Retina (tissue), 1 donor: ENCODE data around the gene ZNF248.
"Not testable (repeated sequence)": the region's sequence is repeated elsewhere in the genome, so short reads cannot be mapped to it uniquely, and the experiment has no call there.

Source experiments
- DNase-seq: peaks from one replicate; pipeline ENCODE4 v3.0.0-alpha.2; 2016

The ZNF248 gene

DNA sequence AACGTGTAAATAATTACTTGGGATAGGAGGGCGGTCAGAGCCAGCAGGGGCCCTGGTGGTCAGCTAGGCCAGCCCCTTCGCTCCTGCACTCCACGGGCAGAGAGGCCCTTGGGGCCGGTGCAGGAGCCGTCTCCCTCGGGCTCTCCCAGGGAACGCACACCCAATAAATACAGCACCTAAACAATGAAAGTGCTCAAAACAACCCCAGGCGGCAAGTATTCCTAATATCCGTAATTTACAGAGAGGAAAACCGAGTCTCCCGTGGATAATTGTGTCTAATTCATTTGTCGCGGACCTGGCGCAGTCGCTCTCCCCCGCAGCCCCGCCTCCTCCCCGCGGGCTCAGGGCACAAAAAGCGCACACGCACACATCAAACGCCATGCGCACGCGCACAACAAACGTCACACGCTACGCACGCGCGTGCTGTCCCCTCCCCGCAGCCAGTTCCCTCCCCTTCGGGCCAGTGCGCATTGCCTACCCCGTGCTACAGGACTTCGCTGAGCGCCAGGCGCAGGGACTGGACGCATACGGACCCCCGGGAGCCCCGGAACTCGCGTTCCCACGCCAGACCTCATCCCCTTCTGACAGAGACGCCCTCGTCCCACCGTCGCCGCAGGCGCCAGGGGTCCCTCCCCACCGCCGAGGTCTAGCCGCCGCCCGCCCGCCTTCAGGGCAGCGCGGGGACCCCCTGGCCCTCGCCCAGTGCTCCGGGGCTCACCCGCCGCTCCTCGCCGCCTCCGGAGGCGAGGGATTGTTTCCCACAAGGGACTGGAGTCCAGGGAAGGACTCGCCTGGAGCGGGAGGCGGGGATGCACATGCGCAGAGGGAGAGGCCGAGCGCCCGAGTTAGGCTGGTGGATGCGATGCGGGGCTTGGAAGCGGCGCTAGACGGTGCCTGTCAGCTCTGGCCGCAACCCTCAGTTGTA, at the start of gene ZNF248:
Gene ZNF248 (minus strand): TSS at position 324 of the 925 bp plus-strand sequence. CDS start 1,300 bp downstream, outside the sequence.
- DNase-seq = peak; percentile 98

DNA sequence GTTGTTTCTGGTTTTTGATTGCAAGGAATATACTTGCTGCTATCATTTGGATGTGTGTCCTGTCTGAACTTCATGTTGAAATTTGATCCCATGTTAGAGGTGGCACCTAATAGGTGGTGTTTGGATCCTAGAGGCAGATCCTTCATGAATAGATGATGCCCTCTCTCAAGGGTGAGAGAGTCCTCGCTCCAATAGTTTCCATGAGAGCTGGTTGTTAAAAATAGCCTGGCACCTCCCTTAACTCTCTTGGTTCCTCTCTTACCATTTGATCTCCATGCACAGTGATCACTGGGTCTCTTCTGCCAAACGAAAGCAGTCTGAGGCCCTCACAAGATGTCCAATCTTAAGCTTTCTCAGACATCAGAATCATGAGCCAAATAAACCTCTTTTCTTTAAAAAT, 49.0 kb upstream of the ZNF248 start:
- no peak for DNase-seq

DNA sequence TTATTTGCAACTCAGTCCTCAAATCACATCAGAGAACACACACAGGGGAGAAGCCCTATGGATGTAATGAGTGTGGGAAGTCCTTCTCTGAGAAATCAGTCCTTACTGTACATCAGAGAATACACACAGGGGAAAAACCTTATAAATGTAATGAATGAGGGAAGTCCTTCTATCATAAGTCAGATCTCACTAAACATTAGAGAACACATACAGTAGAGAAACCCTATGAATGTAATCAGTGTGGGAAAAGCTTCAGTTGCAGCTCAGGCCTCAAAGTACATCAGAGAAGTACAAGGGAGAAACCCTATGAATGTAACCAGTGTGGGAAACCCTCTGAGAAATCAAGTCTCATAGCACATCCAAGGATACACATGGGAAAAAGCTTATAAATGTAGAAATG, 39.0 kb upstream of the ZNF248 start:
- no peak for DNase-seq

DNA sequence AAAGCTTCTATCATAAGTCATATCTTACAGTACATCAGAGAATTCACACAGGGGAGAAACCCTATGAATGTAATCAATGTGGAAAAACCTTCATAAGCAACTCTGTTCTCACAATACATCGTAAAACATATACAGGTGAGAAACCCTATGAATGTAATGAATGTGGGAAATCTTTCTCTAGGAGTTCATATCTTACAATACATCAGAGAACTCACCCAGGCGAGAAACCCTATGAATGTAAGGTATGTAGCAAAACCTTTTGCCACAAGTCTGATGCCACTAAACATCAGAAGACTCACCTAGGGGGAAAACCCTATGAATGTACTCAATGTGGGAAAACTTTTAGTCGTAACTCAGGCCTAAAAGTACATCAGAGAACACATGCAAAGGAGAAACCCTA, 38.3 kb upstream of the ZNF248 start:
- no peak for DNase-seq

DNA sequence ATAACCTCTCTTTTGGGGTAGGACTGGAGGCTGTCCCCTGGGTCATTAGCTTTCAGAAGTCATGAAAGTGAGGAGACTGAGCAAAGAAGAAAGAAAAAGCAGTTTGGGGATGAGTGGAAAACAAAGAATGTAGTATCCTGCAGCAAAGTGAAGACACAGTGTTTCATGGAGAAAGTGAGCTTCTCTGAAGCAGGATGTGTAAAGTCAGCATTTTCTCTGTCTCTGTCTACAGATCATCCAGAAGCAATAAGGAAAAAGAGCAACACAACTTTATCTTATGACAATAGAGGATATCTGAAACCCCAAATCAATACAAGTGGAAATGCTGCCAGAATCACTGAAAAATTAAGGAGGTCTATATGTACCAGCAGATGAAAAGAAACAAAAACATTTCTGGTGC, 28.4 kb upstream of the ZNF248 start:
- DNase-seq = no peak

DNA sequence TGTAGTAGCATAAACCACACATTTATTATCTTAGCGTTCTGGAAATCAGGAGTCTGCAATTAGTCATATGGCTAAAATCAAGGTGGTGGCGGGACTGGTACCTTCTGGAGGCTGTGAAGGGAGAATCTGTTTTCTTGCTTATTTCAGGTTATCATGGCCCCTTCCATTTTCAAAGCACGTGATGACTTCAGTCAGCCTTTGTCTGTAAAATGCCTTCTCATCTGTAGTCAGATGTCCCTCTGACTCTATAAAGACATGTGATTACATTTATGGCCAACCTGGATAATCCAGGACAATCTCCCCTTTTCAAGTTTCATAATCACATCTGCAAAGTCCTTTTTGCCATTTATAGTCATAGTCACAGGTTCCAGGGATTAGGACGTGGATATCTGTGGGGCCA, 15.5 kb upstream of the ZNF248 start:
- DNase-seq = no peak

DNA sequence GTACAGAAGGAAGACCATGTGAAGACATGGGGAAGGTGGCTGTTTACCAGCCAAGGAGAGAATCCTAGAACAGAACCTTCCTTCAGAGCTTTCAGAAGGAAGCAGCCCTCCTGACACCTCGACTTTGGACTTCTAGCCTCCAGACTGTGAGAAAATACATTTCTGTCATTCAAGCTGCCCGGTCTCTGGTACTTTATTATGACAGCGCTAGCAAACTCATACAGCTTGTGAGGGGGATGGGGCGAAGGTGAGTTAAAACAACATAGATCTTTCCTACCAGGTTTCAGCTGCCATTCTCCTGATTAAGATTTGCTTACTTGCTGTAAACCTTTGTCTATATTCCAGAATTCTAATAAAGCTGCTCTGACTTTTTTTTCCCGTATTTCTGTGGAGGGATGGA, 14.9 kb upstream of the ZNF248 start:
- DNase-seq = no peak

DNA sequence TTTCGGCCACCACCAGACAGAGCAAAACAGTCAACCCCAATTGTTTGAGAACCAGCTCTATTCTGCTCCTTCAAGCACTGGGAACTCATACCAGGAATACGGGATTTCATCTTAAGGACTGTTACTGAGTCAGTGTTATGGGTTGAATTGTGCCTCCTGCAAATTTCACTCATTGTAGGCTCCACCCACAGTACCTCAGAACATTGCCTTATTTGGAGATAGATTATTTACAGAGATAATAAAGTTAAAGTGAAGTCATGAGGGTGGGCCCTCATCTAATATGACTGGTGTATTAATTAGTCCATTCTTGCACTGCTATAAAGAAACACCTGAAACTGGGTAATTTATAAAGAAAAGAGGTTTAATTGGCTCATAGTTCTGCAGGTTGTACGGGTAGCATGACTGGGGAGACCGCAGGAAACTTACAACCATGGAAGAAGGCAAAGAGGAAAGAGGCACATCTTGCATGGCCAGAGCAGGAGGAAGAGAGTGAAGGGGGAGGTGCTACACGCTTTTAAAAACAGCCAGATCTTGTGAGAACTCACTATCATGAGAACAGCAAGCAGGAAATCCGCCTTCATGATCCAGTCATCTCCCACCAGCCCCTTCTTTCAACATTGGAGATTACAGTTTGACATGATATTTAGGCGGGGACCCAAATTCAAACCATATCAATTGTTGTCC, 14.3 kb upstream of the ZNF248 start:
- no peak for DNase-seq

DNA sequence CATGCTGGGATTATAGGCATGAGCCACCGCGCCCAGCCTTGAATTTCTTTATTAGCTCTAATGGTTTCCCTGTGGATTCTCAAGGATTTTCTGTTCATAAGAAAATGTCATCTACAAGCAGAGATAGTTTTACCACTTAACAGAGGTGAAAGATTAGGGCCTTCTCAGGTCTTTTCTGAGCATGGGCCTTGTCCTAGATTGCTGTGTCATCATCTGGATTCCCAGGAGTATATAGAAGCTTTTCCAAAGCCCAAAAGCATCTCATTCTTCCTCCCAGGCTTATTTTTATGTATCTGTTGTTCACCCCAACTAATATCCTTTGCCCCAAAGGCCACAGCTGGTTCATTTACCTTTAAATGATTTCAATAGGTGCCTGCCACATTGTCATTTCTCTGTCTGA, 13.7 kb upstream of the ZNF248 start:
- DNase-seq = no peak

DNA sequence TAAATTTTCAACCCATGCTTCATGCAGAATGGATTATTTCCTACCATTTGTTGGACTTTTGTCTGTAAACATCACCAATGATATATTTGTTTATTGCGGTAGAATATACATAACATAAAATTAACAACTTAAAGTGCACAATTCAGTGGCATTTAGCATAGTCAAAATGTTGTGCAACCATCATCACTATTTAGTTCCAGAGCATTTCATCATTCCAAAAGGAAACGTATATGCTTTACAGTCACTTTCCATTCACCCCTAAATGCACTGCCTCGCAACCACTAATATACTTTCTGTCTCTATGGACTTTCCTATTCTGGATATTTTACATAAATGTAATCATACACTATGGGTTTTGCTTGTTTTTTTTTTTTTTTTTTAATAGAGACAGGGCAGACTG, 11.4 kb upstream of the ZNF248 start:
- no peak for DNase-seq

DNA sequence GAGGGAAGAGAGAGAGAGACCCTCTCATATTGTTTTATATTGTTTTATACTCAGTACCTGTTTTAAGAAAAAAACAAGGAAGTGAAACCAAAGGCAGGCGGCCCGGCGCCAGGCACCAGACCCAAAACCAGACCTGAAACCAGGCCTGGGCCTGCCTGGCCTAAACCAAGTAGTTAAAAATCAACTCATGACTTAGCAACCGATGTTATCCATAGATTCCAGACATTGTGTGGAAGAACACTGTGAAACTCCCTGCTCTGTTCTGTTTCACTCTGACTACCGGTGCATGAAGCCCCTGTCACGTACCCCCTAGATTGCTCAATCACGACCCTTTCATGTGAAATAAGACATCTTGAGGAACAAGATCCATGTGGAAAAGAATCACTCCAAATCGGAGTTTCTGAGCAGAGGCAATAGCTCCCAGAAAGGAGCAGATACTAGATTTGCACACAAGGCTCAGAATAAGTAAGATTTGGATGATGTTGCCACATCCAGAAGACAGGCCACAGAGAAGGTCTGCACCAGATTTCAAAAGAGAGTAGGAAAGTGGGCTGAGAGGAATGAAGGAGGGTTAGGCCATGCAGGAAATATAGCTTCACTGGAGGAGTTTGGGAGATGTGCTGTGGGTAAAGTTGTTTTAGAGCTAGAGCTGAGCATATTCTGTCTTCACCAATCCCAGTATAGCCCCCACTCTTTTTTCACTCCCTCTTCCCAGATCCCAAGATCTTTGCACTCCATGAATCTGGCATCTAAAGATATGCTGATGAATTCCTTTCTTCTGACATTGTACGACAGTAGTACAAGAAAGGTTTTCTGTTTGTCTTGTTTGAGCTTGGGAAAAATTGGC, 8.8 kb upstream of the ZNF248 start:
- no peak for DNase-seq

DNA sequence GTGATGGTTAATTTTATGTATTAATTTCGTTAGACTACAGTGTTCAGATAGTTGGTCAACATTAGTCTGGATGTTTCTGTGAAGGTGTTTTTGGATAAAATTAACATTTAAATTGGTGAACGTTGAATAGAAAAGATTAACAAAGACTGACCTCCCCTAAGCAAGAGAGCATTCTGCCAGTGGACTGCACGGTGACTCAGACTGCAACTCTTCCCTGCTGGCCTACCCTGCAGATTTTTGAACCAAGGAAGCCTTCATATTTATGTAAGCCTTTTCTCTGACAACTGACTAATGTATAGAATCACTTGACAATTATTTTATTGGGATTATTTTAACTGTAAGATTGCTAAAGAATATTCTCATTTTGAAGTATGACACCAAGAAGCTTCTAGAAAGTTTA, 7.9 kb upstream of the ZNF248 start:
- DNase-seq = no peak

DNA sequence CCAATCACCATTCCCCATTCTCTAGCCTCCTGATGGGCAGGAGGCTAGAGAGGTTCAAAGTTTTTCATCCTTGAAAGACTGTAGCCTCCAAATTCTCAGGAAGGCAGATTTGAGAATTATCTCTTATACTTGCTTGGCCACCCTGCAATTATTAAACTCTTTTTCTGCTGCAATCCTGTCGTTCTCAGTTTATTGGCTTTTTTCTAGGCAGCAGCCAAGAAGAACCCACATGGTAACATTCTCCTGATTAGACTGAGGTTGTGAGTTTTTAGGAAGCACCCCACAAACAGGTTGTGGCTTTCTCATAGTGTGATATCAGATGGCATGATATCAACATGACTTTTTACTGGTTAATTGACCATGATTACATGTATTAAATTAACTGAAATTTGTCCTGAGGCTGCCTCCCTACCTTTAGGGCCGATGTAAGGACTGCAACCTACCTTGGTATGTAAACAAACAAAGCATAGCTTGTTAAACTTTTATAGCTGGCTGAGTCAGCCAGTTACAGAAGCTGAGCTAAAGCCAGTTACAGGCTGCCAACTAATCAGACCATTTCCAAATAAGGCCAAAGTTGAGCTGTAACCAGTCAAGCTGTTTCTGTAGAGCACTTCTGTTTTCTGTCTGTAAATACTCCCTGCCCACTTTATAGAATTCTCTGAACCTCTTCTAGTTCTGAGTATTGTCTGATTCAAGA, 3.2 kb upstream of the ZNF248 start:
- no peak for DNase-seq

DNA sequence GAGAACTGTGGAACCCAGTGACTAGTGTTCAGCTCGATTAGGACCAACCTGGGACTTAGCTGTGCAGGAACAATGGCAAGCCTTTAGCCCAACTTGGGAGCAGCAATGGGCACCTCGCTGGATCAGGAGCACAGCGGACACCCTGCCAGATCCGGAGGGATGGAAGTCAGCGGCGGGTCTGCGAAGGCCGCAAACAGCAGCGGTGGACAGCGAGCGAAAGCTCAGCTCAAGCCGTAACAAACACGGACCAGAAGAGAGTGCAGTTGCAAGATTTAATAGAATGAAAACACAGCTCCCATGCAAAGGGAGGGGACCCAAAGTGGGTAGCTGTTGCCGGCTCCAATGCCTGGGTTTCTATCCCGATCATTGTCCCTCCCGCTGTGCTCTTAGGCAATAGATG, 1.9 kb upstream of the ZNF248 start:
- DNase-seq = not testable (repeated sequence)

DNA sequence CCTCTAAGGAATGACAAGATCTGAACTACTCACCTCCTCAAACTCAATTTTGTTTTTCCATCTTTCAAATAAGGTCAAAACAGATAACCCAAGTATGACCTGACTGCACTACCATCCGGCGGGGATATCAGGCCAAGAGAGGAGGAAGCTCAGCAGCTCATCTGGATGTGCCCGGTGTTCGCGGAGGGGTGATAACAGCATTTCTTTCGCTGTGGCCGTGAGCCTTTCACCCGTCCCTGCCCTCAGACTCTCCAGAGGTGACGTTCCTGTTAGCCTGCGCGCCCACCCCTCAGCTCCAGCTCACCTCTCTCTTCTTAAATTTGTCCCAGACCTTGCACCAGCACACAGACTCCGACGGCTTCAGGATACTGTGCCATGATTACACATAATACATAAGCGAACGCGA, 526 bp downstream of the ZNF248 start:
- no peak for DNase-seq

DNA sequence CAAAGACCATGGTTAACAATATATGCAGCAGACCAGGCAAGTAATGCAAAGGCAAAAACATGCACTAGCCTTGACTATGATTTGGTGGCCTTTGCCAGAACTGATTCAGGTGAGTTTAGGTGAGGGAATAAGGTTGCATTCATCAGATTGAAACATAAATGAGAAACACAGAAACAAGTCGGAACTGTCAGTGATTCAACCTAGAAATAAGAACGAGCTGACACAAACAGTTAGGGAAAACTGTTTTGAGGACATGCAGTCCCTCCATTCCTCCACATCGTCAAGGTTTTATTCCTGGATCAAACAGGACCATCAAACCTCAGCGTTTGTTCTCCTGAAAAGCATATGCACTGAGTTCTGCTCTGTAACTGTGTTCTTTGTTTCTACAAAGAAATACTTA, 1.8 kb downstream of the ZNF248 start:
- peak; percentile 27 for DNase-seq

DNA sequence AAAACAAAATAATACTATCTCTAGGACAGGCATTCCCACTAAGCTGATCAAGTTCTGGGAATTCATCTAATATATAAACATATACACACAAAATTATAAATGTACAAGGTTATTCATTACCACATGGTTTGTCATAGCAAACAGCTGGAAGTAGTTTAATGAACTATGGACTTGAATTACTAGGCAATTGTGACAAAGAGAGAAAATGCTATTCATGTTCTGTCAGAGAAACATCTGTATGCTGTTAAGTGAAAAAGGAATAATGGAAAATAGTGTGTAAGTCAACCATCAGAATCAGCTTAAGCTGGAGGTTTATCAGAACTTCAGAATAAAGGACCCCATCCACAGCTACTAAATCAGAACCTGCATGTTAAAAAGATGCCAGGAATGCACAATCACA, 2.8 kb downstream of the ZNF248 start:
- no peak for DNase-seq

DNA sequence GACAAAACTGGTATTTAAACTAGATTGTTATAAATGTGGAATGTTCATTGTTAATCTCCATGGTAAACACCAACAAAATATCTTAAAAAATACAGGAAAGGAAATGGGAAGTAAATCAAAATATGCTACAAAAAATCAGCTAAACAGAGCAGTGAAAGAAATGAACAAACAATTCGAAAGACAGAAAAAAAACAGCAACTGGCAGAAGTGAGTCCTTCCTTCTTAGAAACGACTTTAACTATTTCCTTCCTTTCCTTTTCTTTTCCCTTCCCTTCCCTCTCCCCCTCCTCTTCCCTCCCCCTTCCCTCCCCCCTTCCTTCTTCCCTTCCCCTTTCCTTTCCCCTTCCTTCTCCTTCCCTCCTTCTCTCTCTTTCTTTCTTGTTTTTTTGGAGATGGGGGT, 12.8 kb downstream of the ZNF248 start:
- no peak for DNase-seq

DNA sequence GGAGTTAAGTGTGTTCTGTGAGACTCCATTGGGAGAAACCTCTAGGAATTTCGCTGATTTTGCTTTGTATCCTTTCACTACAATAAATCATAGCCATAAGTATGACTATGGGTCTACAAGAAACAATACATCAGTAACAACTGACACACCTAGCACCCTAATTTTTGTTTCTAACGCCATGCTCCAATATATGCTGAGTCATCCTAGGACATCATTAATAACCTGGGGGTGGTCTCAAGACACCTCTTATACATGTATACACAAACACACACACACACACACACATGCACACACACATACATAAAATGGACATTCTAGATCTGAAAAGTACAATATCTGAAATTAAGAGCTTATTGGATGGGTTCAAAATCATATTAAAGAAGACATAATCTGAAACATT, 18.2 kb downstream of the ZNF248 start:
- DNase-seq = no peak

DNA sequence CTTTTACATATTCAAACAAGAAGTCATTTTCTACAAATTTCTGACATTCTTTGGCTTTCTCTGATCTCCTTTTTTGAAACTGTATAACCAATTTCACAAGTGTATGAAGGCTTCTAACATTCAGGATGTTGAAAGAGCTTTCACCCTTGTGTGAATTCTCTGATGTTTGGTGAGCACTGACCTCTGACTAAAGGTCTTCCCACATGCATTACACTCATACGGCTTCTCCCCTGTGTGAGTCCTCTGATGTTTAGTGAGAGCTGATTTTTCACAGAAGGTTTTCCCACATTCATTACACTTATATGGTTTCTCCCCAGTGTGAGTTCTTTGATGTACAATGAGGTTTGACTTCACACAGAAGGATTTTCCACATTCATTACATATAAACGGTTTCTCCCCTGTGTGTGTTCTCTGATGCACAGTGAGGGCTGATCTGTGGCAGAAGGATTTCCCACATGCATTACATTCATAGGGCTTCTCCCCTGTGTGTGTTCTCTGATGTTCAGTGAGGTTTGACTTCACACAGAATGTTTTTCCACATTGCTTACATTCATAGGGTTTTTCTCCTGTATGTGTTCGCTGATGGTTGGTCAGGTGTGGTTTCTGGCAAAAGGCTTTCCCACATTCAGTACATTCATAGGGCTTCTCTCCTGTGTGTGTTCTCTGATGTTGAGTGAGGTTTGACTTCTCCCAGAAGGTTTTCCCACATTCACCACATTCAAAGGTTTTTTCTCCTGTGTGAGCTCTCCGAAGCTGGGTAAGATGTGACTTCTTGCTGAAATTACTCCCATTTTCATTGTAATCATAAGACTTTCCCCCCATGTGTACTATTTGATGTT, 25.7 kb downstream of the ZNF248 start:
- no peak for DNase-seq

DNA sequence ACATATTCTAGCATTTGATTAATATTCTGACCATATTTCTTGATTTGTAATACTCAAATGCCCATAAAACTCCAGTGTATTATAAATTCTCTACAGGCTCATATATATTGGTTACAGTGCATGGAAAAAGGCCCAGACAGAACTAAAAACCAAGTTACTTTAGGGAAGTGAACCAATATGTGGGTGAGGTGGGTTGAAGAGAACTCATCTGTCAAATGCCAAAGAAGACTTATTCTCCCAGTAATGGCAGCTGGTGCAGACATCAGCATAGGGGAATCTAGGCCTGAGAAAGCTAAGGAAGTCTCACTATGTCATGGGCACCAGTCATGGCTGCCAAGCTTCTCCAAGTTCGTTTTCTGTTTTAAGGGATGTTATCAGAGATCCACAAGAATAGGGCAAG, 30.6 kb downstream of the ZNF248 start:
- DNase-seq = no peak

DNA sequence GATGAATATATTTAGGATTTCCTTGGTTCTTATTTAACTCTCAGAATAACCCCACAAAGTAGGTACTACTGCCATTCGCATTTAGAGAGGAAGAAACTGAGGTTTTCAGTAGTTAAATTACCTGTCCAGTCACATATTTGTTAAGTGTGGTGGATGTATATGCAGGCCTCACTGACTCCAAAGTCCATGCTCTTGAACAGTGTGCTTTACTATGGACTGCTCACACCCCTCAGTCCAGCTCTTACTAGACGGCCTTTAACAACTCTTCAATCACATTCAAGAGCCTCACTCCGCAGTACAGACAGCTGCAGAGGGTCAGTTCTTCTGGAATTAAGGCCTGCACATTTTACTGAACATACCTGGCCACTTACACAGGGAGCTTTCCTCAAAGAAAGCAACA, 36.2 kb downstream of the ZNF248 start:
- DNase-seq = no peak
